ENCODE measurements around the gene LAPTM5.

DNA sequence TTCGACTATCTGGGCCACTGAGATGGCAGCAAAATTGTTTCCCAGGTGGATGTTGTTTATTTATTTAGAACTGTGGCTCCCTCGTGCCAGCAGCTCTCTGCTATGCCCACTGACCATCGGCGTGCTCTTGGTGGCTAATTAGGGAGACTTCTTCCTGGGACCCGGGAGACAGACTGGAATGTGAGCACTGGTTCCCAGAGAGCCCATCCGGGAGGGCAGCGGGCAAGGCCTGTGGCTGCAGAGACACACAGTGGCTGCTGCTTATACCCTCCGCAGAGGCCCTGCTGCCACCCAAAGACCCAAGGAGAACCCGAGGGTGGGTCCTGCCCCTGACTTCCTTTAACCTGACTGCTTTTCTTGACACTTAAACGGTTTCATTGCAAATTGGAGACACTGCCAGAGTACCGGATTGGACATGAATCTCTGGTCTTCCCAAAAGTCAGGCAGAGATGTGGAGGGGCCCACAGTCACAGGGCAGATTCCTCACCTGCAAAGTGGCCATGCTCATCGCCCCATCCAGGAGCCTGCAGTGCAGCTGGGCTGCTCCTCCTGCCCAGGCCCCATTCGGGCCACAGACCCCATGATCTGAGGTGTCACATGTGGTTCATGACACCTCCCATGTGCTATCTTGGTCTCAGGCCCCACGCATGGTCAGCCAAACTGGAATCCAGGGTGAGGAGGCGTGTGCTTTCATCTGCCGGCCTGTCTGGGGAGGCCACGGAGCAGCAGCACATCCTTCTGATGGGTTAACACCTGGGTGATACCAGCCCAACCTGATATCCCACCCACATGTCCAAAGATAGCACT is 28.5 kb downstream of the LAPTM5 start:
- TF ChIP-seq CTCF (IDR thresholded peaks at IDR 0.05 in 4 of 5, conservative IDR thresholded peaks at IDR 0.05 in 1 of 5) (no peak), POLR2A (IDR thresholded peaks at IDR 0.05) (no peak)

All from gastrocnemius medialis (tissue), 4 donors.